Measurements from ENCODE around the gene SCARB1. TPM values are rescaled to one million over a fixed set of nuclear protein-coding genes. Genes with fewer than 3 reads are reported as not detected.
A peak's percentile ranks its signal among the peaks of the same experiment; 100 is the strongest.

The SCARB1 gene
- total and polyA plus RNA-seq, 2 of the 13 experiments (the other 11 are each of a cell fraction or from before 2014, with no cell fraction given): 63.4 to 160 TPM

GRCh38 chr12:124881123-124881522 is 17.5 kb upstream of the SCARB1 start (continued):
- TF ChIP-seq MTA1 (CRISPR knock-in tag; IDR thresholded peaks at IDR 0.05; ENCODE audit: borderline replicate concordance) (no peak), MED13 (CRISPR knock-in tag; IDR thresholded peaks at IDR 0.05) (no peak), HIVEP1 (CRISPR knock-in tag; IDR thresholded peaks at IDR 0.05) (no peak), ZNF772 (CRISPR knock-in tag; IDR thresholded peaks at IDR 0.05) (0 out of 2 replicates have a peak, but pooled peaks have one; percentile 16), MTF1 (CRISPR knock-in tag; IDR thresholded peaks at IDR 0.05) (no peak), ESRRA (CRISPR knock-in tag; IDR thresholded peaks at IDR 0.05; ENCODE audit: low read depth) (peak; percentile 52; the same call in 1 of the 2 replicates), TARDBP (CRISPR knock-in tag; IDR thresholded peaks at IDR 0.05) (peak; percentile 87), EP300 (IDR thresholded peaks at IDR 0.05; ENCODE audit: low read depth in 2 of 2, low read length in 2 of 2) (peak in 1 of 2 experiments; percentile 51; a peak in 1 of 4 replicates), EP300 (CRISPR knock-in tag; IDR thresholded peaks at IDR 0.05; ENCODE audit: borderline replicate concordance) (peak; percentile 63; the same call in 1 of the 2 replicates), MBD4 (IDR thresholded peaks at IDR 0.05; ENCODE audit: borderline replicate concordance, low read length) (no peak), ZNF3 (CRISPR knock-in tag; IDR thresholded peaks at IDR 0.05) (no peak), MXD3 (CRISPR knock-in tag; IDR thresholded peaks at IDR 0.05) (no peak), TRIM24 (CRISPR knock-in tag; IDR thresholded peaks at IDR 0.05) (no peak; the same call in 1 of the 2 replicates), FOSL2 (CRISPR knock-in tag; IDR thresholded peaks at IDR 0.05) (peak; percentile 44; the same call in 1 of the 2 replicates), ZNF296 (CRISPR knock-in tag; conservative IDR thresholded peaks at IDR 0.05) (no peak), DRAP1 (CRISPR knock-in tag; IDR thresholded peaks at IDR 0.05) (peak; percentile 53; the same call in 1 of the 2 replicates), ZGPAT (CRISPR knock-in tag; IDR thresholded peaks at IDR 0.05) (0 out of 2 replicates have a peak, but pooled peaks have one; percentile 35), RARG (CRISPR knock-in tag; IDR thresholded peaks at IDR 0.05; ENCODE audit: low read depth) (no peak), POGK (CRISPR knock-in tag; conservative IDR thresholded peaks at IDR 0.05) (no peak; the same call in 1 of the 2 replicates), WIZ (CRISPR knock-in tag; IDR thresholded peaks at IDR 0.05) (no peak), ZBTB38 (CRISPR knock-in tag; IDR thresholded peaks at IDR 0.05) (peak; percentile 79; the same call in 1 of the 2 replicates), SOX5 (CRISPR knock-in tag; IDR thresholded peaks at IDR 0.05; ENCODE audit: borderline replicate concordance) (peak; percentile 81), ZBTB43 (CRISPR knock-in tag; conservative IDR thresholded peaks at IDR 0.05) (peak; percentile 75), IKZF4 (CRISPR knock-in tag; IDR thresholded peaks at IDR 0.05; ENCODE audit: borderline replicate concordance, low read depth, not compliant biosample characterization) (no peak)
- TF ChIP-seq, protein P1, sequence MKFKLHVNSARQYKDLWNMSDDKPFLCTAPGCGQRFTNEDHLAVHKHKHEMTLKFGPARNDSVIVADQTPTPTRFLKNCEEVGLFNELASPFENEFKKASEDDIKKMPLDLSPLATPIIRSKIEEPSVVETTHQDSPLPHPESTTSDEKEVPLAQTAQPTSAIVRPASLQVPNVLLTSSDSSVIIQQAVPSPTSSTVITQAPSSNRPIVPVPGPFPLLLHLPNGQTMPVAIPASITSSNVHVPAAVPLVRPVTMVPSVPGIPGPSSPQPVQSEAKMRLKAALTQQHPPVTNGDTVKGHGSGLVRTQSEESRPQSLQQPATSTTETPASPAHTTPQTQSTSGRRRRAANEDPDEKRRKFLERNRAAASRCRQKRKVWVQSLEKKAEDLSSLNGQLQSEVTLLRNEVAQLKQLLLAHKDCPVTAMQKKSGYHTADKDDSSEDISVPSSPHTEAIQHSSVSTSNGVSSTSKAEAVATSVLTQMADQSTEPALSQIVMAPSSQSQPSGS (CRISPR knock-in tag; IDR thresholded peaks at IDR 0.05): 0 out of 2 replicates have a peak, but pooled peaks have one; percentile 31
